CD4-positive, alpha-beta T cell treated with Interleukin-6 for 4 hours (primary cell): ENCODE data around the gene ACLY.

Experiments used
- DNase-seq: peaks from one replicate; pipeline ENCODE4 v3.0.0-alpha.2; 2020; ENCODE audit warnings: mixed read lengths

The ACLY gene

GRCh38 chr17:41824086-41824485 is 94.7 kb downstream of the ACLY start:
- DNase-seq: no peak

GRCh38 chr17:41823580-41823979 is 95.2 kb downstream of the ACLY start:
- no peak for DNase-seq

- DNase-seq: no peak
Observed at GRCh38 chr17:41823141-41823524, 95.6 kb downstream of the ACLY start.

- DNase-seq: no peak
Observed at GRCh38 chr17:41822216-41823140, 96.3 kb downstream of the ACLY start.

GRCh38 chr17:41821776-41822175 is 97.0 kb downstream of the ACLY start:
- DNase-seq: no peak

GRCh38 chr17:41818024-41818423 is 100.7 kb downstream of the ACLY start:
- DNase-seq: no peak
